Measurements from ENCODE around the gene SSTR5.

Gene SSTR5

DNA sequence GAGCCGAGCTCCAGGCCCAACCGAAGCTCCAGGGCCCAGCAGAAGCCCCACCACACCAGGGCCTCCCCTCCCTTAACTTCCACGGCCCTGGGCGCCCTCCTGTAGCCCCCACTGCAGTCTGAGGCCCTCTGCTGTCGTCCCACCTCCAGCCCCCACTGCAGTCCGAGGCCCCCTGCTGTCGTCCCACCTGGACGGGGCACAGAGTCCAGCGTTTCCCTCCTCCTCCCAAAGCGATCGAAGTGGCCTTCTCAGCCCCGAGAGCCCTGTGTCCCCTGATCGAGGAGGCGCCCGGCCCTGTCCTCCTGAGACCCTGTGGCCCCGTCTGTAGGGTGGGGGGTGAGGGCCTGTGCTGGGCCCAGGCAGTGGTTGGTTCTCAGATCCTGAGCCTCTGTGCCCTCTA is 54.6 kb downstream of the SSTR5 start:
- DNase-seq, result no peak

DNA sequence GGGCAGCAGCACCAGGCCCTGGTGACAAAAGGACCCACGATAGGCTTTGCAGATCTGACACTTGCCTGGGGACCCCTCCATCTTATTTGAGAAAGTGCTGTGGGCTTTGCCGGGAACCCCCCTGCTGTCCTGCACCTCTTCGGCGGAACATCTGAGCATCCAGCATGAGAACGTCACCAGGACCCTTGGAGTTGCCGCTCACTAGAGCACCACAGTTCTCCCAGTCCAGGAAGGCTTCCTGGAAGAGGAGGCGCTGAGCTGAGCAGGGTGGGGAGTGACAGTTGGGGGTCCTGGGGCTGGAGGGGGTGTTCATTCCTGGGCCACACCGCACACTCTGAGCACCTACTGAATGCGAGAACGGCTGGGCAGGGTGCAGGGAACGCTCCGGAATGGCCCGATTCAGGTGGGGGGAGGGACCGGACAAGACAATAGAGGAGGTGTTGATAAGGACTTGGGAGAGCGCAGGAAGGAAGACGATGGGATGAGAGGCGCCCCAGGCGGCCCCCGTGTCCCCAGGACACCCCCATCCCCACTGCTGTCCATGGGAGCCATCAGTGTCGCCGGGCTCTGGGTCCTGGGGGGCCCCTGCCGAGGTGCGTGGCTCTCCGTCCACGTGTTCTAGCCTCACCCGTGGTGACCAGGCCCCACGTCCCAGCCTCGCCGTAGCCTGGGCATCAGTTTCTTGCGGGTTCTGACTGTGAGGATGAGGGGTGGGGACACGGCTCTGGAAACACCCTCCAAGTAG is 55.6 kb downstream of the SSTR5 start:
- no peak for DNase-seq

GRCh38 chr16:1129106-1129960 is 56.8 kb downstream of the SSTR5 start:
- DNase-seq, result no peak

- DNase-seq, result no peak
These were observed 57.8 kb downstream of the SSTR5 start for GRCh38 chr16:1130382-1130781.

Measured in left hindlimb (tissue), 1 donor.